SU-DHL-6 (cell line): ENCODE measurements around the gene TPD52L1.

ENCODE experiments used
- H2AFZ ChIP-seq: fragments of 200-600 bp; sonication (generic); 2 replicates; pipeline ENCODE4 v1.6.1; 2014; ENCODE audit warnings: low read depth, mild to moderate bottlenecking, moderate library complexity, mixed read lengths, antibody characterized with exemption, low read length; ENCODE audit not compliant: severe bottlenecking
- H3F3A ChIP-seq: fragments of 200-600 bp; shearing (Covaris generic); 2 replicates; pipeline ENCODE4 v1.6.0; 2016; ENCODE audit warnings: antibody characterized with exemption, mild to moderate bottlenecking; ENCODE audit not compliant: insufficient read depth
- H3K27ac ChIP-seq: fragments of 200-600 bp; sonication (generic); 2 replicates; pipeline ENCODE4 v1.5.1; 2016; ENCODE audit warnings: low read depth, mild to moderate bottlenecking, low read length, moderate library complexity, mixed read lengths
- H3K27me3 ChIP-seq: fragments of 200-600 bp; sonication (generic), shearing (Covaris generic); 2 replicates; pipeline ENCODE4 v1.6.0; 2014; ENCODE audit warnings: mild to moderate bottlenecking, low read length
- H3K36me3 ChIP-seq: fragments of 200-600 bp; sonication (generic); 2 replicates; pipeline ENCODE4 v1.6.1; 2014; ENCODE audit warnings: mild to moderate bottlenecking, low read length, mixed read lengths
- H3K4me2 ChIP-seq: fragments of 300-600, 200-600 bp; shearing (Covaris generic), sonication (generic); 2 replicates; pipeline ENCODE4 v1.6.0; 2014; ENCODE audit warnings: low read length, low read depth, mild to moderate bottlenecking; ENCODE audit not compliant: poor library complexity, severe bottlenecking
- H3K4me3 ChIP-seq: fragments of 200-600 bp; sonication (generic); 2 replicates; pipeline ENCODE4 v1.5.1; 2014; ENCODE audit warnings: antibody characterized with exemption, low read length, mild to moderate bottlenecking, mixed read lengths; ENCODE audit not compliant: insufficient read depth, poor library complexity, severe bottlenecking
- H3K79me2 ChIP-seq: fragments of 200-600 bp; sonication (generic); 2 replicates; pipeline ENCODE4 v1.6.1; 2014; ENCODE audit warnings: mild to moderate bottlenecking, low read length, moderate library complexity; ENCODE audit not compliant: insufficient read depth
- H3K9ac ChIP-seq: fragments of 200-600 bp; sonication (generic); 2 replicates; pipeline ENCODE4 v1.7.0; 2014; ENCODE audit warnings: mild to moderate bottlenecking, low read length
- H3K9me2 ChIP-seq: fragments of 200-600 bp; sonication (generic); replicated peaks from 2 replicates; pipeline ENCODE4 v1.6.1; 2014; ENCODE audit warnings: low read length; ENCODE audit not compliant: insufficient read depth
- H3K9me3 ChIP-seq: fragments of 200-600 bp; sonication (generic); 2 replicates; pipeline ENCODE4 v1.6.1; 2014; ENCODE audit warnings: low read length, mixed read lengths; ENCODE audit not compliant: insufficient read depth
- H4K20me1 ChIP-seq: fragments of 200-600 bp; sonication (generic); 2 replicates; pipeline ENCODE4 v1.6.1; 2014; ENCODE audit warnings: low read depth, mild to moderate bottlenecking, antibody characterized with exemption, low read length, moderate library complexity, mixed read lengths
- EZH2phosphoT487 ChIP-seq: fragments of 200-600 bp; sonication (generic), shearing (Covaris generic); conservative IDR thresholded peaks from 2 replicates; pipeline ENCODE4 v1.6.1; 2018; ENCODE audit warnings: mild to moderate bottlenecking, antibody characterized with exemption, low read length, moderate library complexity, mixed read lengths
- TF ChIP-seq, protein P1 (sequence below): fragments of 200-600 bp; sonication (generic); IDR thresholded peaks from one replicate; pipeline ENCODE4 v1.5.1; 2017; ENCODE audit warnings: antibody characterized with exemption, mild to moderate bottlenecking, low read length, moderate library complexity; ENCODE audit not compliant: insufficient read depth, poor library complexity, severe bottlenecking

Gene TPD52L1

DNA sequence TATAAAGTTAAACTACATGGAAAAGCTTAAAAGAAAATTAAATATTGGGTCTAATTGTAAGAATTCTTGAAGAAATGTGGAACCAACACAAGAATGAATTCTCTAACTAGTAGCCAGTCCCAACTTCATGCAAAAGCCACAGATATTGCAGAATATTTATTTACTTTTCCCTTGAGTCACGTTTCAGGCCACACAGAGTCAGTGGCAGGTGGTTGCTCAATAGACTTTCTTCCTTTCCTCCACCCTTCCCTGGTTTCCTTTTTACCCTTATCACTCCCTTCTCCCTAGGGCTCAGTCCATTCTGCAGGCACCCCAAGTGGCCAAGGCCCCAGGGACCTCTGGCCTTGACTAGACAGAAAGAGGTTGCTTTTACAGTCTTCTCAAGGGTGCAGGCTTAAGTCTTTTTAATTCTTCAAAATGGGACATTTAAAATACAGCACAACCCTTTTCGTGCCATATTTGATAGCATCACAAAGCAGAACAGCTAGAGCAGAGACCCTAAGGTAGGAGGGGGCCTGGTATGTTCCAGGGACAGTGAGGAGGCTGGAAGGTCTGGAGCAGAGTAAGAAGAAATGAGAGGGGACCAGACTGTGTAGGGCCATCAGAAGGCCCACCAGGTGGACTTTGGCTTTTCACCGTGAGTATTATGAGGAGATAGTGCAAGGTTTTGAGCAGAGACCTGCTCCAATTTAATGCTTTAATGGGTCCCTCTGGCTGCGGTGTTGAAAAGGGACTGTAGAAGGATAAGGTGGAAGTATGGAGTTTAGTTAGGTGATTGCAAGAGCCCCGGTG lies 83.2 kb downstream of the TPD52L1 start:
- no peaks in the 10 kb centered on the region for H3K9me2 ChIP-seq
- H3K4me3 ChIP-seq, result no peak overlapping the region
- H3F3A ChIP-seq, result no peaks in the 10 kb centered on the region
- no peak overlapping the region for H3K9ac ChIP-seq
- no peaks in the 10 kb centered on the region for H3K9me3 ChIP-seq
- no peaks in the 10 kb centered on the region for H3K27me3 ChIP-seq
- H2AFZ ChIP-seq, result no peak overlapping the region
- H3K27ac ChIP-seq, result no peak overlapping the region
- no peak overlapping the region for H3K4me2 ChIP-seq
- no peaks in the 10 kb centered on the region for H3K36me3 ChIP-seq
- no peaks in the 10 kb centered on the region for H4K20me1 ChIP-seq
- TF ChIP-seq, protein P1, sequence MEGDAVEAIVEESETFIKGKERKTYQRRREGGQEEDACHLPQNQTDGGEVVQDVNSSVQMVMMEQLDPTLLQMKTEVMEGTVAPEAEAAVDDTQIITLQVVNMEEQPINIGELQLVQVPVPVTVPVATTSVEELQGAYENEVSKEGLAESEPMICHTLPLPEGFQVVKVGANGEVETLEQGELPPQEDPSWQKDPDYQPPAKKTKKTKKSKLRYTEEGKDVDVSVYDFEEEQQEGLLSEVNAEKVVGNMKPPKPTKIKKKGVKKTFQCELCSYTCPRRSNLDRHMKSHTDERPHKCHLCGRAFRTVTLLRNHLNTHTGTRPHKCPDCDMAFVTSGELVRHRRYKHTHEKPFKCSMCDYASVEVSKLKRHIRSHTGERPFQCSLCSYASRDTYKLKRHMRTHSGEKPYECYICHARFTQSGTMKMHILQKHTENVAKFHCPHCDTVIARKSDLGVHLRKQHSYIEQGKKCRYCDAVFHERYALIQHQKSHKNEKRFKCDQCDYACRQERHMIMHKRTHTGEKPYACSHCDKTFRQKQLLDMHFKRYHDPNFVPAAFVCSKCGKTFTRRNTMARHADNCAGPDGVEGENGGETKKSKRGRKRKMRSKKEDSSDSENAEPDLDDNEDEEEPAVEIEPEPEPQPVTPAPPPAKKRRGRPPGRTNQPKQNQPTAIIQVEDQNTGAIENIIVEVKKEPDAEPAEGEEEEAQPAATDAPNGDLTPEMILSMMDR, result no peak
- no peak for TF ChIP-seq EZH2phosphoT487
- H3K79me2 ChIP-seq, result no peaks in the 10 kb centered on the region

DNA sequence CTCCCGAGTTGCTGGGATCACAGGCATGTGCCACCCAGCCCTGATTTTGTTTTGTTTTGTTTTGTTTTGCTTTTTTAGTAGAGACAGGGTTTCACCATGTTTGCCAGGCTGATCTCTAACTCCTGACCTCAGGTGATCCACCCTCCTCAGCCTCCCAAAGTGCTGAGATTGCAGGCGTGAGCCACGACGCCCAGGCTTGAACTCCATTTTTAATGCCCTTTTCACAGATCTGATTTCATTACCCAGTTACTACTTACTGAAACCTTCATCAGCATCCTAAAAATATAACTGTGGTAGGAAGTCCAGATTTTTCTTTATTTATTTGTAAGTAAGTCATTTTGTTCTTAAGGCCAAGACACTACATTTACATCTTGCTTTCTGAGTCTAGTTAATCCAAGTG lies 84.2 kb downstream of the TPD52L1 start:
- Histone ChIP-seq H2AFZ (no peak overlapping the region), H3K4me3 (no peak overlapping the region), H3K9ac (no peak overlapping the region), H3K79me2 (no peaks in the 10 kb centered on the region), H3F3A (no peaks in the 10 kb centered on the region), H3K4me2 (no peak overlapping the region), H3K27me3 (no peaks in the 10 kb centered on the region), H3K9me2 (no peaks in the 10 kb centered on the region), H4K20me1 (no peaks in the 10 kb centered on the region), H3K9me3 (no peaks in the 10 kb centered on the region), H3K36me3 (no peaks in the 10 kb centered on the region), H3K27ac (no peak overlapping the region)
- TF ChIP-seq, protein P1, result no peak
- no peak for TF ChIP-seq EZH2phosphoT487

DNA sequence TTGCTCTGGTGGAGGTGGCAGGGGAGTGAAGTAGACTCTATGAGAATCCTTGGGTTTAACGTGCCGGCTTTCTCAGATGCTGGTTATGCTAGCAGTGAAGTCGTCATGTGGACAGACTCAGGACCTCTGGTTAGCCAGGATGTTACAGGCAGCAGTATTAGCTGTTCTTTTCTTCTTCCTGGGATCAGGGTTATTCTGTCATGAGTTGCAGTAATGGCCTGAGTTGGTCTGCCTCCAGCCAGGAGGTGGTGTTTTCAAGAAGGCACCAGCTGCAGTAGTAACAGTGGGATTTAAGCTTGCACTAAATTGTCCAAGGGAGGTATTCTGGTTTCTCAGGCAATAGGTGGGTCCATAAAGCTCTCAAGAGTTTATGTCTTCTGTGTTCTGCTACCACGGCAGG lies 91.5 kb downstream of the TPD52L1 start:
- TF ChIP-seq EZH2phosphoT487, result no peak
- TF ChIP-seq, protein P1, result no peak
- H2AFZ ChIP-seq, result no peak overlapping the region
- H3K4me3 ChIP-seq, result no peak overlapping the region

More for the DNA sequence above, 91.5 kb downstream of the TPD52L1 start:
- Histone ChIP-seq H3K36me3 (no peaks in the 10 kb centered on the region), H3K9ac (no peak overlapping the region), H3K27ac (no peak overlapping the region), H3K79me2 (no peaks in the 10 kb centered on the region), H3K9me2 (no peaks in the 10 kb centered on the region), H4K20me1 (no peaks in the 10 kb centered on the region), H3K27me3 (no peaks in the 10 kb centered on the region), H3K9me3 (no peaks in the 10 kb centered on the region), H3K4me2 (no peak overlapping the region), H3F3A (no peaks in the 10 kb centered on the region)
